DOHH2 (cell line): ENCODE results near the gene SCAF11.

Experiments used
- H3F3A ChIP-seq: fragments of 200-600 bp; sonication (generic), shearing (Covaris generic); 2 replicates; pipeline ENCODE4 v1.6.0; 2016; ENCODE audit warnings: antibody characterized with exemption, mild to moderate bottlenecking; ENCODE audit not compliant: control insufficient read depth, insufficient read depth
- H3K27ac ChIP-seq: fragments of 200-600 bp; sonication (generic); 2 replicates; pipeline ENCODE4 v1.5.1; 2014; ENCODE audit warnings: low read depth, mild to moderate bottlenecking, low read length, moderate library complexity
- H3K27me3 ChIP-seq: fragments of 200-600 bp; sonication (generic); 2 replicates; pipeline ENCODE4 v1.6.1; 2014; ENCODE audit warnings: mild to moderate bottlenecking, low read length, mixed read lengths; ENCODE audit not compliant: control insufficient read depth
- H3K36me3 ChIP-seq: fragments of 200-600 bp; sonication (generic); 2 replicates; pipeline ENCODE4 v1.6.1; 2014; ENCODE audit warnings: mild to moderate bottlenecking, low read length, moderate library complexity, mixed read lengths; ENCODE audit not compliant: control insufficient read depth
- H3K4me1 ChIP-seq: fragments of 200-600 bp; sonication (generic); 2 replicates; pipeline ENCODE4 v1.6.1; 2014; ENCODE audit warnings: mild to moderate bottlenecking, low read length, mixed read lengths; ENCODE audit not compliant: control insufficient read depth
- H3K4me2 ChIP-seq: fragments of 200-600 bp; sonication (generic); 2 replicates; pipeline ENCODE4 v1.6.0; 2014; ENCODE audit warnings: mild to moderate bottlenecking, low read length, moderate library complexity
- H3K4me3 ChIP-seq: fragments of 200-600 bp; sonication (generic); 2 replicates; pipeline ENCODE4 v1.5.1; 2014; ENCODE audit warnings: mild to moderate bottlenecking, low read length, mixed read lengths
- H3K79me2 ChIP-seq: fragments of 200-600 bp; sonication (generic); 2 replicates; pipeline ENCODE4 v1.6.1; 2014; ENCODE audit warnings: mild to moderate bottlenecking, low read length, mixed read lengths; ENCODE audit not compliant: control insufficient read depth
- H3K9me2 ChIP-seq: fragments of 200-600 bp; sonication (generic); replicated peaks from 2 replicates; pipeline ENCODE4 v1.6.1; 2014; ENCODE audit warnings: mild to moderate bottlenecking, low read length, mixed read lengths; ENCODE audit not compliant: control insufficient read depth
- H3K9me3 ChIP-seq: fragments of 200-600 bp; sonication (generic); 2 replicates; pipeline ENCODE4 v1.6.1; 2014; ENCODE audit warnings: antibody characterized with exemption, low read length, mixed read lengths; ENCODE audit not compliant: control insufficient read depth, insufficient read depth
- H4K20me1 ChIP-seq: fragments of 200-600 bp; sonication (generic); 2 replicates; pipeline ENCODE4 v1.6.0; 2014; ENCODE audit warnings: low read depth, mild to moderate bottlenecking, antibody characterized with exemption, low read length, moderate library complexity; ENCODE audit not compliant: control insufficient read depth, insufficient read depth
- CTCF ChIP-seq: fragments of 200-600 bp; sonication (generic); IDR thresholded peaks from one replicate; pipeline ENCODE4 v1.5.1; 2014; ENCODE audit warnings: antibody characterized with exemption, mild to moderate bottlenecking, low read depth, low read length; ENCODE audit not compliant: poor library complexity, severe bottlenecking
- EZH2phosphoT487 ChIP-seq: fragments of 200-600 bp; sonication (generic); IDR thresholded peaks from 2 replicates; pipeline ENCODE4 v1.6.1; 2017; ENCODE audit warnings: borderline replicate concordance, mild to moderate bottlenecking, antibody characterized with exemption, low read length, moderate library complexity, mixed read lengths

SCAF11 gene

DNA sequence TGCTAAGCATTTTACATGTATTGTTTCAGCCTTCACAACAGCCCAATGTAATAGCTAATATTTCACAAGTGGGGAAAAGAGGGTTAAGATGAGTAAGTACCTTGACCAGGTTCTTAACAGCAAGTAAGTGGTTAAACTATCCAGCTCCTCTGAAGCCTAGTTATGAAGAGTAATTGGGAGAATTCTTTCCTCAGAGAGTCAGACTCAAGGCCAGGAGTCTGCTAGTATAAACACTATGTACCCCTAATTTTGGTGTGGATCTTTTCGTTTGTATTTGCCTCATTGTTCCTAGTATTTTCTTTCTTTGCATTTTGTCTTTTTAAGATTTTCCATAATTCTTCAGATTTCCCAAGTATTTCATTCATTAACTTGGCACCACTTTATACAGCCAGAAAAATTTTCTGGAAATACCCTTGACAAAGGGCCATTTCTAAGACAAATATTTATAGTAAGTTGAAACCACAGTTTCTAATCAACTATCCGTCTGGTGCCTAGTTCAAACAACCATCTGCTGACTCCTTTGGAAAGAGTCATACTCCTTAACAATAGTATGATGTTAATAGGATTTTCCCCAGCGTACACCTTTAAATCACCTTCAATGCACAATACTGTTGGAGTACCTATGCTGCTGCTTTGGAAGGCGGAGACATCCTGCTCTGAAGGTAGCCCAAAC lies 81.2 kb downstream of the SCAF11 start:
- Histone ChIP-seq H3K4me3 (no peak overlapping the region), H3K9me2 (no peaks in the 10 kb centered on the region), H4K20me1 (no peaks in the 10 kb centered on the region), H3K36me3 (peaks cover 15% of the 10 kb centered on the region), H3K79me2 (no peaks in the 10 kb centered on the region), H3K9me3 (no peaks in the 10 kb centered on the region), H3K27ac (no peak overlapping the region), H3K4me2 (no peak overlapping the region), H3F3A (peaks cover 13% of the 10 kb centered on the region), H3K4me1 (peaks cover 60% of the 10 kb centered on the region), H3K27me3 (no peaks in the 10 kb centered on the region)
- TF ChIP-seq EZH2phosphoT487 (no peak), CTCF (no peak)

DNA sequence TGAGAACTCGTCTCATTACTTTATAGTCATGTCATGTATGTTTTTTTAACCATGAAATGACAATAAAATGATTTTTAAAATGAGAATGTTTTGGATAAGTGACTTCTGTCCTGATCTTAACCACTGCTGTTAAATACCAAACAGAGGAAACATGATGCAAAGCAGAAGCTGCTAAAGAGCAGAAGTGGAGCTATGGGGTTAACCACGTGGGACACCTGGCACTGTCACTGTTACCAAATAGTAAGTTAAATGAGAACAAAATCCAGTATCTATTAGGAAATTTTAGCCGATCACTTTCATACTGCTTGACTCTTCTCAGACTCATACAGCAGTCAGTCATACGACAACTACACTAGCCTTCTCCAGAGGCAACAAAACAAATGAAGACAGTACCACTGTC lies 82.4 kb downstream of the SCAF11 start:
- TF ChIP-seq EZH2phosphoT487 (no peak), CTCF (no peak)
- Histone ChIP-seq H3K4me1 (peaks cover 48% of the 10 kb centered on the region), H3K36me3 (peaks cover 20% of the 10 kb centered on the region), H3K4me3 (peak overlapping the region; percentile 24), H3K27ac (peak overlapping the region; percentile 29), H4K20me1 (no peaks in the 10 kb centered on the region), H3K79me2 (no peaks in the 10 kb centered on the region), H3K9me2 (no peaks in the 10 kb centered on the region), H3K9me3 (no peaks in the 10 kb centered on the region), H3F3A (peaks cover 9% of the 10 kb centered on the region; the same call in 1 of the 2 replicates), H3K4me2 (peak overlapping the region; percentile 54), H3K27me3 (no peaks in the 10 kb centered on the region)

GRCh38 chr12:45898094-45898493 lies 92.3 kb downstream of the SCAF11 start:
- Histone ChIP-seq H3K4me2 (no peak overlapping the region), H3K9me3 (no peaks in the 10 kb centered on the region), H3K27ac (no peak overlapping the region), H3K4me1 (no peaks in the 10 kb centered on the region), H3K9me2 (no peaks in the 10 kb centered on the region), H3K79me2 (no peaks in the 10 kb centered on the region), H3K36me3 (peaks cover 44% of the 10 kb centered on the region), H4K20me1 (no peaks in the 10 kb centered on the region), H3K27me3 (no peaks in the 10 kb centered on the region), H3K4me3 (no peak overlapping the region), H3F3A (no peaks in the 10 kb centered on the region; the same call in 1 of the 2 replicates)
- TF ChIP-seq EZH2phosphoT487 (no peak), CTCF (no peak)
